Glutamatergic neuron (in vitro differentiated cells): ENCODE results near the gene FCAMR. TPM values are rescaled to one million over a fixed set of nuclear protein-coding genes. Genes with fewer than 3 reads are reported as not detected.

Source experiments
- DNase-seq: peaks from one replicate; pipeline ENCODE4 v3.0.0; 2022
- H3K27ac Mint-ChIP-seq: one replicate; pipeline ENCODE4 v1.8.0; 2020; ENCODE audit warnings: mild to moderate bottlenecking, mixed read lengths, inconsistent platforms; ENCODE audit not compliant: unreplicated experiment
- H3K27me3 Mint-ChIP-seq: one replicate; pipeline ENCODE4 v1.8.0; 2020; ENCODE audit warnings: mild to moderate bottlenecking, moderate library complexity, mixed read lengths, inconsistent platforms; ENCODE audit not compliant: unreplicated experiment
- H3K36me3 Mint-ChIP-seq: one replicate; pipeline ENCODE4 v1.8.0; 2020; ENCODE audit warnings: mild to moderate bottlenecking, mixed read lengths, inconsistent platforms; ENCODE audit not compliant: unreplicated experiment
- H3K4me1 Mint-ChIP-seq: one replicate; pipeline ENCODE4 v1.8.0; 2020; ENCODE audit warnings: mild to moderate bottlenecking, low read depth, mixed read lengths, inconsistent platforms; ENCODE audit not compliant: unreplicated experiment
- H3K4me3 Mint-ChIP-seq: one replicate; pipeline ENCODE4 v1.8.0; 2020; ENCODE audit warnings: mild to moderate bottlenecking, mixed read lengths, inconsistent platforms; ENCODE audit not compliant: unreplicated experiment
- H3K9me3 Mint-ChIP-seq: one replicate; pipeline ENCODE4 v1.8.0; 2020; ENCODE audit warnings: mild to moderate bottlenecking, moderate library complexity, mixed read lengths, inconsistent platforms; ENCODE audit not compliant: unreplicated experiment
- CTCF ChIP-seq: fragments of 200-600 bp; sonication (generic); IDR thresholded peaks from one replicate; pipeline ENCODE4 v1.5.0; 2021; ENCODE audit not compliant: partially characterized antibody, unreplicated experiment
- total RNA-seq: library from RNA; stranded (reverse); fragmentation: NEBNext Ultra II Directional; extraction: Animal tissue kit (Norgen Biotek cat#: 25700); gene quantifications from one replicate; pipeline ENCODE4 v1.2.1, GENCODE V29; 2021; ENCODE audit not compliant: unreplicated experiment

The FCAMR gene
- total RNA-seq, 1 donor from 2014 or later: not detected

- Mint-ChIP-seq H3K9me3 (no peaks in the 10 kb centered on the region), H3K27me3 (peaks cover 2% of the 10 kb centered on the region), H3K4me1 (no peaks in the 10 kb centered on the region), H3K27ac (no peak overlapping the region), H3K4me3 (no peak overlapping the region), H3K36me3 (no peaks in the 10 kb centered on the region)
- no peak for DNase-seq
- TF ChIP-seq CTCF: no peak
Observed at GRCh38 chr1:206975306-206975705, 5.0 kb upstream of the FCAMR start.

- no peaks in the 10 kb centered on the region for H3K9me3 Mint-ChIP-seq
- H3K27ac Mint-ChIP-seq: no peak overlapping the region
- DNase-seq: no peak
- peaks cover 2% of the 10 kb centered on the region for H3K27me3 Mint-ChIP-seq
- no peak for TF ChIP-seq CTCF
- H3K4me1 Mint-ChIP-seq: no peaks in the 10 kb centered on the region
- H3K36me3 Mint-ChIP-seq: no peaks in the 10 kb centered on the region
- H3K4me3 Mint-ChIP-seq: no peak overlapping the region
Observed at GRCh38 chr1:206974140-206974539, 3.9 kb upstream of the FCAMR start.

- Mint-ChIP-seq H3K27ac (no peak overlapping the region), H3K4me3 (no peak overlapping the region), H3K27me3 (peaks cover 6% of the 10 kb centered on the region), H3K36me3 (no peaks in the 10 kb centered on the region), H3K4me1 (no peaks in the 10 kb centered on the region), H3K9me3 (no peaks in the 10 kb centered on the region)
- no peak for TF ChIP-seq CTCF
- DNase-seq: no peak
Observed at GRCh38 chr1:206972728-206973127, 2.5 kb upstream of the FCAMR start.

- TF ChIP-seq CTCF: no peak
- Mint-ChIP-seq H3K4me1 (no peaks in the 10 kb centered on the region), H3K4me3 (no peak overlapping the region), H3K9me3 (no peaks in the 10 kb centered on the region), H3K27ac (no peak overlapping the region), H3K27me3 (peaks cover 6% of the 10 kb centered on the region), H3K36me3 (no peaks in the 10 kb centered on the region)
- DNase-seq: no peak
Observed at GRCh38 chr1:206971029-206971655, 882 bp upstream of the FCAMR start.

- no peak for DNase-seq
- Mint-ChIP-seq H3K9me3 (no peaks in the 10 kb centered on the region), H3K4me3 (no peak overlapping the region), H3K36me3 (no peaks in the 10 kb centered on the region), H3K27ac (no peak overlapping the region), H3K27me3 (peaks cover 6% of the 10 kb centered on the region), H3K4me1 (no peaks in the 10 kb centered on the region)
- no peak for TF ChIP-seq CTCF
Observed at GRCh38 chr1:206969090-206969489, 1.2 kb downstream of the FCAMR start.
